K562 (cell line): ENCODE results near the gene PAQR7.

Experiments used
- MEF2A ChIP-seq: IDR thresholded peaks from 2 replicates; pipeline ENCODE4 v1.6.1; 2011; ENCODE audit warnings: low read depth, mild to moderate bottlenecking, low read length, moderate library complexity; ENCODE audit not compliant: control insufficient read depth
- POLR2A ChIP-seq: fragments of 450-650 bp; conservative IDR thresholded peaks from 2 replicates; pipeline ENCODE4 v1.6.1; 2016
- TAF1 ChIP-seq: IDR thresholded peaks from 2 replicates; pipeline ENCODE4 v1.6.1; 2011; ENCODE audit warnings: mild to moderate bottlenecking, low read length, moderate library complexity; ENCODE audit not compliant: insufficient read depth, control insufficient read depth, severe bottlenecking; ENCODE audit errors: extremely low read depth
- ZBTB1 ChIP-seq: sonication (generic); formaldehyde crosslinking; IDR thresholded peaks from 2 replicates; pipeline ENCODE4 v1.8.1; 2023; ENCODE audit warnings: missing genetic modification reagents, low read depth, mild to moderate bottlenecking, borderline replicate concordance

- TF ChIP-seq MEF2A (no peak), ZBTB1 (CRISPR knock-in tag) (no peak), TAF1 (no peak), POLR2A (no peak)
Observed at GRCh38 chr1:25907601-25908000, 32.1 kb upstream of the PAQR7 start.
